Measurements from ENCODE around the gene IGSF9. TPM values are rescaled to one million over a fixed set of nuclear protein-coding genes. Genes with fewer than 3 reads are reported as not detected.

IGSF9 gene
- total RNA-seq, 1 donor from 2014 or later = 0.25 TPM

- Histone ChIP-seq H3K9me3 (replicated peaks) (no peaks in the 10 kb centered on the region), H3K27me3 (ENCODE audit: low read depth) (no peaks in the 10 kb centered on the region), H3K4me3 (no peak overlapping the region), H3K4me1 (peaks cover 5% of the 10 kb centered on the region), H3K27ac (replicated peaks) (no peak overlapping the region), H3K36me3 (no peaks in the 10 kb centered on the region)
- peak; percentile 54 for DNase-seq
- no peak for TF ChIP-seq CTCF (IDR thresholded peaks at IDR 0.05; ENCODE audit: borderline replicate concordance)
- intact Hi-C loops (cut with micrococcal nuclease) = no loop called here
Observed at GRCh38 chr1:159881622-159882526, 63.5 kb downstream of the IGSF9 start.

GRCh38 chr1:159880430-159880829, 65.0 kb downstream of the IGSF9 start:
- intact Hi-C loops (cut with micrococcal nuclease) = no loop called here
- Histone ChIP-seq H3K4me3 (no peak overlapping the region), H3K36me3 (no peaks in the 10 kb centered on the region), H3K27me3 (ENCODE audit: low read depth) (no peaks in the 10 kb centered on the region), H3K27ac (replicated peaks) (no peak overlapping the region), H3K9me3 (replicated peaks) (no peaks in the 10 kb centered on the region), H3K4me1 (peaks cover 5% of the 10 kb centered on the region)
- DNase-seq = no peak
- TF ChIP-seq CTCF (IDR thresholded peaks at IDR 0.05; ENCODE audit: borderline replicate concordance) = no peak

- TF ChIP-seq CTCF (IDR thresholded peaks at IDR 0.05; ENCODE audit: borderline replicate concordance) = no peak
- no peak overlapping the region for H3K27ac ChIP-seq (replicated peaks)
- DNase-seq = no peak
- no peaks in the 10 kb centered on the region for H3K9me3 ChIP-seq (replicated peaks)
- H3K4me3 ChIP-seq = no peak overlapping the region
- H3K4me1 ChIP-seq = peaks cover 5% of the 10 kb centered on the region
- intact Hi-C loops (cut with micrococcal nuclease) = no loop called here
- no peaks in the 10 kb centered on the region for H3K36me3 ChIP-seq
- H3K27me3 ChIP-seq (ENCODE audit: low read depth) = no peaks in the 10 kb centered on the region
Observed at GRCh38 chr1:159879977-159880376, 65.4 kb downstream of the IGSF9 start.

DNA sequence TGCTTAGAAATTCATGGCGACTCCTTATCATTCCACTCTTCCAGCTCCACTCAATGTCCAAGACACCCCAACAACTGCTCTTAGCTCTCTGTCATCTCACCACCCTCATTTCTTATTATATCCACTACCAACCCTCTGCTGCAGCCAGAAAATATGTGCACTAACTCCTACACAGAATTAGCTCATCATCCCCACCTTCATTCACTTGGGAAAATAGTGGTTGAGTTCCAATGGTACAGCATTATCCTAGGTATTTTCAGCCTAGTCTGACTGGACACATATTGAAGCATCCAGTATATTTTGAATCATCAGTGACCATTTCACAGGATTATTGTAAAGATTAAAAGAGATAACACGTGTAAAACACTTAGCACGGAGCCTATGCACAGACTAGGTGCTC, 66.3 kb downstream of the IGSF9 start:
- intact Hi-C loops (cut with micrococcal nuclease) = no loop called here
- DNase-seq = no peak
- Histone ChIP-seq H3K27ac (replicated peaks) (no peak overlapping the region), H3K36me3 (no peaks in the 10 kb centered on the region), H3K27me3 (ENCODE audit: low read depth) (no peaks in the 10 kb centered on the region), H3K4me1 (peaks cover 5% of the 10 kb centered on the region), H3K9me3 (replicated peaks) (no peaks in the 10 kb centered on the region), H3K4me3 (no peak overlapping the region)
- no peak for TF ChIP-seq CTCF (IDR thresholded peaks at IDR 0.05; ENCODE audit: borderline replicate concordance)

GRCh38 chr1:159877695-159878444, 67.5 kb downstream of the IGSF9 start:
- no peak overlapping the region for H3K4me3 ChIP-seq
- no peak for TF ChIP-seq CTCF (IDR thresholded peaks at IDR 0.05; ENCODE audit: borderline replicate concordance)
- no peak overlapping the region for H3K27ac ChIP-seq (replicated peaks)
- no peaks in the 10 kb centered on the region for H3K36me3 ChIP-seq
- H3K9me3 ChIP-seq (replicated peaks) = no peaks in the 10 kb centered on the region
- intact Hi-C loops (cut with micrococcal nuclease) = no loop called here
- no peak for DNase-seq
- H3K4me1 ChIP-seq = peaks cover 5% of the 10 kb centered on the region
- peaks cover 2% of the 10 kb centered on the region for H3K27me3 ChIP-seq (ENCODE audit: low read depth)

Small RNA genes within 50 kb of the gene (microRNA-seq; reads per million reads assigned to microRNA genes)
- gene MIR4259 = not detected

Other genes starting within 250 kb of the IGSF9 start
- not detected for gene CRP, start 231.0 kb downstream of the IGSF9 start, total RNA-seq
- gene DUSP23, start 164.7 kb downstream of the IGSF9 start, total RNA-seq = 15.0 TPM
- 0.33 TPM for gene FCRL6, start 143.3 kb downstream of the IGSF9 start, total RNA-seq
- 1.7 TPM for gene SLAMF8, start 118.7 kb downstream of the IGSF9 start, total RNA-seq
- not detected for gene VSIG8, start 83.0 kb downstream of the IGSF9 start, total RNA-seq
- 1.1 TPM for gene CFAP45, start 45.4 kb downstream of the IGSF9 start, total RNA-seq
- 110 TPM for gene TAGLN2, start 20.1 kb downstream of the IGSF9 start, total RNA-seq
- gene SLAMF9, start 8.6 kb upstream of the IGSF9 start, total RNA-seq = not detected
- 2.5 TPM for gene PIGM, start 86.4 kb upstream of the IGSF9 start, total RNA-seq
- not detected for gene KCNJ10, start 124.5 kb upstream of the IGSF9 start, total RNA-seq
- gene KCNJ9, start 135.9 kb upstream of the IGSF9 start, total RNA-seq = 0.05 TPM
- 18.2 TPM for gene IGSF8, start 153.0 kb upstream of the IGSF9 start, total RNA-seq
- 401 TPM for gene ATP1A2, start 170.1 kb upstream of the IGSF9 start, total RNA-seq
- 0.11 TPM for gene ATP1A4, start 206.0 kb upstream of the IGSF9 start, total RNA-seq
- gene CASQ1, start 245.0 kb upstream of the IGSF9 start, total RNA-seq = 39.2 TPM